Gastroesophageal sphincter (tissue), 3 donors: ENCODE data around the gene ORM2.
"Not testable (repeated sequence)": the region's sequence is repeated elsewhere in the genome, so short reads cannot be mapped to it uniquely, and the experiment has no call there.

ENCODE experiments used
- POLR2A ChIP-seq, 2 donors: fragments of 450-650 bp; IDR thresholded peaks; one replicate each; pipeline ENCODE4 v1.6.1; 2017; ENCODE audit warnings: antibody characterized with exemption in 2 of 2, mild to moderate bottlenecking in 2 of 2, moderate library complexity in 1 of 2
- POLR2AphosphoS5 ChIP-seq: sonication (generic); formaldehyde crosslinking; IDR thresholded peaks from one replicate; pipeline ENCODE4 v1.6.1; 2017; ENCODE audit warnings: antibody characterized with exemption
- TF ChIP-seq, protein P1 (sequence below), 4 experiments: fragments of 200-600 bp in 2 of 4; fragments of 450-650 bp in 2 of 4; sonication (generic) in 1 of 4; IDR thresholded peaks; one replicate each; pipeline ENCODE4 v1.5.1; 2017 to 2019; ENCODE audit warnings: antibody characterized with exemption in 4 of 4, mild to moderate bottlenecking in 2 of 4, moderate library complexity in 2 of 4

GRCh38 chr9:114333718-114334117, 4.0 kb downstream of the ORM2 start:
- TF ChIP-seq, protein P1, sequence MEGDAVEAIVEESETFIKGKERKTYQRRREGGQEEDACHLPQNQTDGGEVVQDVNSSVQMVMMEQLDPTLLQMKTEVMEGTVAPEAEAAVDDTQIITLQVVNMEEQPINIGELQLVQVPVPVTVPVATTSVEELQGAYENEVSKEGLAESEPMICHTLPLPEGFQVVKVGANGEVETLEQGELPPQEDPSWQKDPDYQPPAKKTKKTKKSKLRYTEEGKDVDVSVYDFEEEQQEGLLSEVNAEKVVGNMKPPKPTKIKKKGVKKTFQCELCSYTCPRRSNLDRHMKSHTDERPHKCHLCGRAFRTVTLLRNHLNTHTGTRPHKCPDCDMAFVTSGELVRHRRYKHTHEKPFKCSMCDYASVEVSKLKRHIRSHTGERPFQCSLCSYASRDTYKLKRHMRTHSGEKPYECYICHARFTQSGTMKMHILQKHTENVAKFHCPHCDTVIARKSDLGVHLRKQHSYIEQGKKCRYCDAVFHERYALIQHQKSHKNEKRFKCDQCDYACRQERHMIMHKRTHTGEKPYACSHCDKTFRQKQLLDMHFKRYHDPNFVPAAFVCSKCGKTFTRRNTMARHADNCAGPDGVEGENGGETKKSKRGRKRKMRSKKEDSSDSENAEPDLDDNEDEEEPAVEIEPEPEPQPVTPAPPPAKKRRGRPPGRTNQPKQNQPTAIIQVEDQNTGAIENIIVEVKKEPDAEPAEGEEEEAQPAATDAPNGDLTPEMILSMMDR (IDR thresholded peaks at IDR 0.05), result not testable (repeated sequence)
- TF ChIP-seq POLR2A (IDR thresholded peaks at IDR 0.05); POLR2AphosphoS5: not testable (repeated sequence)
